OCI-LY3 (cell line): ENCODE data around the gene OR1J4.

ENCODE experiments used
- H2AFZ ChIP-seq: fragments of 200-600, 300-600 bp; shearing (Covaris generic); 2 replicates; pipeline ENCODE4 v1.6.0; 2014; ENCODE audit warnings: antibody characterized with exemption, low read depth, low read length
- H3K27ac ChIP-seq: fragments of 200-600, 300-600 bp; sonication (generic); 2 replicates; pipeline ENCODE4 v1.5.1; 2014; ENCODE audit warnings: mild to moderate bottlenecking, low read length, moderate library complexity, mixed read lengths
- H3K27me3 ChIP-seq: fragments of 200-600, 300-600 bp; sonication (generic); 2 replicates; pipeline ENCODE4 v1.6.1; 2014; ENCODE audit warnings: low read depth, low read length, mixed read lengths
- H3K36me3 ChIP-seq: fragments of 200-600, 300-600 bp; sonication (generic); replicated peaks from 2 replicates; pipeline ENCODE3; 2014; ENCODE audit warnings: low read depth, low read length, mixed read lengths
- H3K4me1 ChIP-seq: fragments of 300-600, 200-600 bp; sonication (generic); 2 replicates; pipeline ENCODE4 v1.6.1; 2014; ENCODE audit warnings: low read length, mixed read lengths
- H3K4me2 ChIP-seq: fragments of 200-600, 300-600 bp; sonication (generic); 2 replicates; pipeline ENCODE4 v1.6.1; 2014; ENCODE audit warnings: low read length, mixed read lengths
- H3K4me3 ChIP-seq: fragments of 300-600, 200-600 bp; sonication (generic); 2 replicates; pipeline ENCODE4 v1.5.1; 2014; ENCODE audit warnings: antibody characterized with exemption, mild to moderate bottlenecking, low read length, moderate library complexity
- H3K79me2 ChIP-seq: fragments of 300-600, 200-600 bp; shearing (Covaris generic); 2 replicates; pipeline ENCODE4 v1.6.1; 2014; ENCODE audit warnings: mild to moderate bottlenecking, low read length, mixed read lengths
- H3K9ac ChIP-seq: fragments of 300-600, 200-600 bp; shearing (Covaris generic); 2 replicates; pipeline ENCODE4 v1.6.0; 2014; ENCODE audit warnings: mild to moderate bottlenecking, low read length, moderate library complexity
- H3K9me3 ChIP-seq: fragments of 200-600, 300-600 bp; shearing (Covaris generic); 2 replicates; pipeline ENCODE4 v1.6.1; 2014; ENCODE audit warnings: low read length, mixed read lengths; ENCODE audit not compliant: insufficient read depth
- H4K20me1 ChIP-seq: fragments of 200-600, 300-600 bp; sonication (generic); 2 replicates; pipeline ENCODE4 v1.6.1; 2016; ENCODE audit warnings: low read length, mixed read lengths; ENCODE audit not compliant: insufficient read depth
- EZH2phosphoT487 ChIP-seq: fragments of 200-600 bp; shearing (Covaris generic); IDR thresholded peaks from 2 replicates; pipeline ENCODE4 v1.6.1; 2018; ENCODE audit warnings: antibody characterized with exemption, mixed run types, low read depth
- TF ChIP-seq, protein P1 (sequence below): fragments of 200-600, 300-600 bp; sonication (generic); IDR thresholded peaks from 2 replicates; pipeline ENCODE4 v1.5.1; 2014; ENCODE audit warnings: antibody characterized with exemption, low read length, low read depth

Gene OR1J4

GRCh38 chr9:122518841-122519240, at the start of gene OR1J4:
Gene OR1J4, plus strand, starts transcription at chr9:122519141. Its CDS starts 0 bp downstream, at chr9:122519141.
- no peak within 1 kb of the TSS for H3K27ac ChIP-seq
- H4K20me1 ChIP-seq, result no peaks in the 10 kb centered on the region
- no peak within 1 kb of the TSS for H3K9ac ChIP-seq
- H3K9me3 ChIP-seq, result no peaks in the 10 kb centered on the region
- H3K4me3 ChIP-seq, result no peak within 1 kb of the TSS
- H3K27me3 ChIP-seq, result peaks cover 39% of the 10 kb centered on the region; the same call in 1 of the 2 replicates
- no peak within 1 kb of the TSS for H3K4me2 ChIP-seq
- TF ChIP-seq EZH2phosphoT487, result no peak
- TF ChIP-seq, protein P1, sequence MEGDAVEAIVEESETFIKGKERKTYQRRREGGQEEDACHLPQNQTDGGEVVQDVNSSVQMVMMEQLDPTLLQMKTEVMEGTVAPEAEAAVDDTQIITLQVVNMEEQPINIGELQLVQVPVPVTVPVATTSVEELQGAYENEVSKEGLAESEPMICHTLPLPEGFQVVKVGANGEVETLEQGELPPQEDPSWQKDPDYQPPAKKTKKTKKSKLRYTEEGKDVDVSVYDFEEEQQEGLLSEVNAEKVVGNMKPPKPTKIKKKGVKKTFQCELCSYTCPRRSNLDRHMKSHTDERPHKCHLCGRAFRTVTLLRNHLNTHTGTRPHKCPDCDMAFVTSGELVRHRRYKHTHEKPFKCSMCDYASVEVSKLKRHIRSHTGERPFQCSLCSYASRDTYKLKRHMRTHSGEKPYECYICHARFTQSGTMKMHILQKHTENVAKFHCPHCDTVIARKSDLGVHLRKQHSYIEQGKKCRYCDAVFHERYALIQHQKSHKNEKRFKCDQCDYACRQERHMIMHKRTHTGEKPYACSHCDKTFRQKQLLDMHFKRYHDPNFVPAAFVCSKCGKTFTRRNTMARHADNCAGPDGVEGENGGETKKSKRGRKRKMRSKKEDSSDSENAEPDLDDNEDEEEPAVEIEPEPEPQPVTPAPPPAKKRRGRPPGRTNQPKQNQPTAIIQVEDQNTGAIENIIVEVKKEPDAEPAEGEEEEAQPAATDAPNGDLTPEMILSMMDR, result no peak
- no peak within 1 kb of the TSS for H2AFZ ChIP-seq
- H3K4me1 ChIP-seq, result no peaks in the 10 kb centered on the region
- no peaks in the 10 kb centered on the region for H3K36me3 ChIP-seq
- no peaks in the 10 kb centered on the region for H3K79me2 ChIP-seq

- Histone ChIP-seq H3K9ac (no peak overlapping the region), H3K27ac (no peak overlapping the region), H3K4me3 (no peak overlapping the region), H4K20me1 (no peaks in the 10 kb centered on the region), H2AFZ (no peak overlapping the region), H3K27me3 (no peaks in the 10 kb centered on the region), H3K9me3 (no peaks in the 10 kb centered on the region), H3K36me3 (no peaks in the 10 kb centered on the region), H3K79me2 (no peaks in the 10 kb centered on the region), H3K4me2 (no peak overlapping the region), H3K4me1 (no peaks in the 10 kb centered on the region)
- TF ChIP-seq, protein P1, result no peak
- TF ChIP-seq EZH2phosphoT487, result no peak
These were observed 44.4 kb upstream of the OR1J4 start for GRCh38 chr9:122474561-122474960.

- Histone ChIP-seq H3K4me3 (no peak overlapping the region), H3K9ac (no peak overlapping the region), H3K36me3 (no peaks in the 10 kb centered on the region), H3K9me3 (no peaks in the 10 kb centered on the region), H2AFZ (no peak overlapping the region), H3K27me3 (no peaks in the 10 kb centered on the region), H3K79me2 (no peaks in the 10 kb centered on the region), H3K4me2 (no peak overlapping the region), H4K20me1 (no peaks in the 10 kb centered on the region), H3K27ac (no peak overlapping the region), H3K4me1 (no peaks in the 10 kb centered on the region)
- no peak for TF ChIP-seq EZH2phosphoT487
- TF ChIP-seq, protein P1, result no peak
These were observed 43.2 kb upstream of the OR1J4 start for GRCh38 chr9:122475717-122476116.

- Histone ChIP-seq H3K4me2 (no peak overlapping the region), H2AFZ (no peak overlapping the region), H3K9ac (no peak overlapping the region), H3K27ac (no peak overlapping the region), H3K27me3 (no peaks in the 10 kb centered on the region), H4K20me1 (no peaks in the 10 kb centered on the region), H3K79me2 (no peaks in the 10 kb centered on the region), H3K4me3 (no peak overlapping the region), H3K9me3 (no peaks in the 10 kb centered on the region), H3K36me3 (no peaks in the 10 kb centered on the region), H3K4me1 (no peaks in the 10 kb centered on the region)
- TF ChIP-seq EZH2phosphoT487, result no peak
- TF ChIP-seq, protein P1, result no peak
These were observed 41.6 kb upstream of the OR1J4 start for GRCh38 chr9:122477346-122477745.
